K562 (cell line): Measurements from ENCODE around the gene GIT2. TPM values are rescaled to one million over a fixed set of nuclear protein-coding genes. Genes with fewer than 3 reads are reported as not detected.

Experiments used
- ATAC-seq: fragments of 200-7000 bp; cut with Tn5 transposase; 3 replicates; pipeline ENCODE4 v1.9.1; 2020; ENCODE audit warnings: moderate library complexity
- BruUV-seq: library from RNA; stranded (reverse); fragments of 400-500 nt; replicated peaks from 2 replicates; lab custom pipeline; 2021; lab: Mats Ljungman, UMichigan
- CTCF ChIA-PET: fragments of 300-600 bp; formaldehyde crosslinking; extraction: SDS; loops from one replicate; lab custom pipeline; 2021; ENCODE audit warnings: low intra/inter-chr PET ratio; lab: Yijun Ruan, JAX
- POLR2A ChIA-PET: fragments of 300-600, 350-650 bp; sonication (Branson Sonifier 250); formaldehyde crosslinking; extraction: SDS; loops from one replicate; lab custom pipeline; 2021; ENCODE audit warnings: antibody characterized with exemption, inconsistent platforms; lab: Yijun Ruan, JAX
- DNase-seq, 4 experiments: peaks; one replicate each; pipeline versions ENCODE4 v3.0.0 to v3.0.0-alpha.2; 2011 to 2018; ENCODE audit warnings: low spot score in 3 of 4, mixed read lengths in 3 of 4; ENCODE audit errors: extremely low read depth in 1 of 4
- FAIRE-seq: peaks from 2 replicates; lab custom pipeline; 2011; peaks lifted over from hg19 to GRCh38; lab: Jason Lieb, UNC
- H2AFZ ChIP-seq: 2 replicates; pipeline ENCODE4 v1.6.0; 2011; ENCODE audit warnings: low read depth, low read length, control low read depth, inconsistent platforms
- H3K27ac ChIP-seq: fragments of 200-600 bp; 3 replicates; pipeline ENCODE4 v1.8.0; 2011; ENCODE audit warnings: low read depth, mild to moderate bottlenecking, control low read depth, inconsistent platforms, low read length, moderate library complexity, mixed read lengths; ENCODE audit errors: extremely low read depth
- H3K27me3 ChIP-seq, 2 experiments: fragments of 300-600 bp in 1 of 2; 2 replicates in 1 of 2; 3 replicates in 1 of 2; pipeline versions ENCODE4 v1.6.0 to v1.8.0; 2011; ENCODE audit warnings: inconsistent platforms in 2 of 2, low read length in 2 of 2, mild to moderate bottlenecking in 1 of 2, mixed read lengths in 1 of 2, moderate library complexity in 1 of 2; ENCODE audit not compliant: control insufficient read depth in 2 of 2, insufficient read depth in 2 of 2
- H3K36me3 ChIP-seq: fragments of 300-600 bp; 3 replicates; pipeline ENCODE4 v1.8.0; 2011; ENCODE audit warnings: mild to moderate bottlenecking, low read length, inconsistent platforms; ENCODE audit not compliant: control insufficient read depth, insufficient read depth
- H3K4me1 ChIP-seq, 2 experiments: fragments of 200-600 bp in 1 of 2; replicated peaks in 1 of 2; 2 replicates in 1 of 2; 3 replicates in 1 of 2; pipeline versions ENCODE4 v1.5.1 to v1.8.0; 2011; ENCODE audit warnings: inconsistent platforms in 2 of 2, low read length in 2 of 2, mild to moderate bottlenecking in 1 of 2, mixed read lengths in 1 of 2, moderate library complexity in 1 of 2; ENCODE audit not compliant: control insufficient read depth in 2 of 2, insufficient read depth in 2 of 2
- H3K4me2 ChIP-seq: 2 replicates; pipeline ENCODE4 v1.6.1; 2011; ENCODE audit warnings: low read length, control low read depth, inconsistent platforms, mixed read lengths; ENCODE audit not compliant: insufficient read depth
- H3K4me3 ChIP-seq: fragments of 200-600 bp; sonication (generic), shearing (Covaris generic); 2 replicates; pipeline ENCODE4 v1.5.1; 2016; ENCODE audit warnings: control low read depth, inconsistent platforms
- H3K79me2 ChIP-seq: fragments of 200-600 bp; 3 replicates; pipeline ENCODE4 v1.8.0; 2011; ENCODE audit warnings: low read length, inconsistent platforms; ENCODE audit not compliant: control insufficient read depth, insufficient read depth
- H3K9ac ChIP-seq, 2 experiments: 2 replicates each; pipeline versions ENCODE4 v1.6.0 to v1.6.1; 2011; ENCODE audit warnings: low read depth in 2 of 2, low read length in 2 of 2, control low read depth in 1 of 2, inconsistent platforms in 1 of 2, mild to moderate bottlenecking in 1 of 2, mixed read lengths in 1 of 2; ENCODE audit not compliant: insufficient read depth in 1 of 2
- H3K9me1 ChIP-seq: one replicate; pipeline ENCODE4 v1.6.0; 2011; ENCODE audit warnings: inconsistent platforms, mild to moderate bottlenecking, low read length, moderate library complexity; ENCODE audit not compliant: control insufficient read depth, insufficient read depth
- H3K9me3 ChIP-seq: replicated peaks from 2 replicates; pipeline ENCODE4 v1.5.1; 2011; ENCODE audit warnings: low read depth, low read length, inconsistent platforms; ENCODE audit not compliant: control insufficient read depth, insufficient read depth
- H4K20me1 ChIP-seq: replicated peaks from 2 replicates; pipeline ENCODE4 v1.6.1; 2011; ENCODE audit warnings: low read length, inconsistent platforms, mixed read lengths; ENCODE audit not compliant: control insufficient read depth, insufficient read depth
- CBFB ChIP-seq: sonication (generic); formaldehyde crosslinking; IDR thresholded peaks from 2 replicates; pipeline ENCODE4 v1.4.0; 2020; ENCODE audit warnings: mild to moderate bottlenecking, missing genetic modification reagents
- HNRNPLL ChIP-seq: fragments of 200-400 bp; formaldehyde crosslinking; IDR thresholded peaks from 2 replicates; pipeline ENCODE4 v1.6.1; 2017; ENCODE audit warnings: low read length, low read depth, mild to moderate bottlenecking; ENCODE audit not compliant: poor library complexity, severe bottlenecking
- MEF2D ChIP-seq: conservative IDR thresholded peaks from 2 replicates; pipeline ENCODE4 v1.6.1; 2016; ENCODE audit warnings: low read depth, missing genetic modification characterization, missing compliant biosample characterization
- NFE2L1 ChIP-seq: fragments of 450-650 bp; IDR thresholded peaks from 2 replicates; pipeline ENCODE4 v1.6.1; 2016; ENCODE audit warnings: missing genetic modification characterization, low read depth, mild to moderate bottlenecking, missing compliant biosample characterization, moderate library complexity, borderline replicate concordance
- NKRF ChIP-seq: fragments of 450-650 bp; IDR thresholded peaks from 2 replicates; pipeline ENCODE4 v1.6.1; 2016; ENCODE audit warnings: borderline replicate concordance
- PCBP1 ChIP-seq: fragments of 200-400 bp; formaldehyde crosslinking; IDR thresholded peaks from 2 replicates; pipeline ENCODE4 v1.6.1; 2018; ENCODE audit warnings: mild to moderate bottlenecking, low read depth, low read length; ENCODE audit not compliant: poor library complexity, severe bottlenecking
- POLR2A ChIP-seq: fragments of 450-650 bp; conservative IDR thresholded peaks from 2 replicates; pipeline ENCODE4 v1.6.1; 2016
- PTRF ChIP-seq: fragments of 450-650 bp; IDR thresholded peaks from 2 replicates; pipeline ENCODE4 v1.6.1; 2016; ENCODE audit warnings: mild to moderate bottlenecking, missing genetic modification characterization, missing compliant biosample characterization
- RCOR1 ChIP-seq, 2 experiments: IDR thresholded peaks; 2 replicates each; pipeline ENCODE4 v1.6.1; 2012; ENCODE audit warnings: low read depth in 2 of 2, low read length in 2 of 2, borderline replicate concordance in 1 of 2, improper control_type of control experiment in 1 of 2
- SOX6 ChIP-seq: fragments of 450-650 bp; IDR thresholded peaks from 2 replicates; pipeline ENCODE4 v1.6.1; 2014; ENCODE audit warnings: mild to moderate bottlenecking
- ZFP91 ChIP-seq: sonication (generic); formaldehyde crosslinking; IDR thresholded peaks from 2 replicates; pipeline ENCODE4 v1.8.0; 2022; ENCODE audit warnings: mild to moderate bottlenecking, missing genetic modification reagents
- ZNF324 ChIP-seq: fragments of 250-450 bp; sonication (Bioruptor Pico); IDR thresholded peaks from 2 replicates; pipeline ENCODE4 v1.4.0; 2020; ENCODE audit warnings: mild to moderate bottlenecking
- WGBS: fragments of 100-300 bp; shearing (Covaris generic); methylation state at CpG from one replicate; pipeline ENCODE4 v1.1.6; 2016; ENCODE audit warnings: low coverage, mixed read lengths; ENCODE audit not compliant: insufficient coverage; ENCODE audit errors: missing lambda C conversion rate; 5-methylcytosine and 5-hydroxymethylcytosine counted together
- in situ Hi-C: fragments of 300-500 bp; cut with MboI; formaldehyde crosslinking; loops from 4 replicates; pipeline ENCODE4 v1.15.0; 2018; ENCODE audit warnings: inconsistent platforms, mixed read lengths
- intact Hi-C: fragments of 100-400 bp; cut with micrococcal nuclease; formaldehyde crosslinking; loops from 2 replicates; pipeline ENCODE4 v1.14.2; 2022
- polyA plus RNA-seq, 8 experiments: library from polyadenylated mRNA; depleted of rRNA in 4 of 8; stranded (reverse) in 5 of 8; unstranded in 3 of 8; fragments of >200 nt; fragmentation: Nextera tagmentation in 2 of 8; fragmentation: Illumina TruSeq in 1 of 8; extraction: Ambion mirVana in 2 of 8; extraction: Trizol in 1 of 8; gene quantifications; 2 replicates each; pipeline versions ENCODE4 v1.2.1 to v1.2.3, GENCODE V29; 2011 to 2014; ENCODE audit warnings: inconsistent platforms in 1 of 8, missing spikeins in 1 of 8
- total RNA-seq, 7 experiments: library from RNA; depleted of rRNA in 6 of 7; stranded (reverse); fragments of >200 nt in 6 of 7; fragmentation: Illumina TruSeq in 2 of 7; extraction: Trizol in 2 of 7; gene quantifications; 2 replicates each; pipeline versions ENCODE4 v1.2.1 to v1.2.3, GENCODE V29; 2011 to 2021; ENCODE audit warnings: low replicate concordance in 1 of 7

The GIT2 gene
- total and polyA plus RNA-seq, 9 of the 15 experiments (the other 6 are each of a cell fraction or from before 2014, with no cell fraction given): 4.0 to 30.4 (median 23.5) TPM

- no peak overlapping the region for H3K9ac ChIP-seq
- H3K9me1 ChIP-seq: no peaks in the 10 kb centered on the region
- peak in 2 of 4 experiments; percentile 25 to 32 for DNase-seq
- intact Hi-C loops: no loop called here
- no peaks in the 10 kb centered on the region for H4K20me1 ChIP-seq
- no peak for FAIRE-seq
- peaks cover 11 to 18% of the 10 kb centered on the region in 2 experiments for H3K4me1 ChIP-seq
- H3K27ac ChIP-seq: no peak overlapping the region
- TF ChIP-seq NKRF (no peak), RCOR1 (IDR thresholded peaks at IDR 0.05; ENCODE audit: borderline replicate concordance in 1 of 2, low read depth in 2 of 2, low read length in 2 of 2) (0 out of 4 replicates have a peak, but pooled peaks of 1 of the 2 experiments have one; percentile 4)
- H3K4me2 ChIP-seq: no peak overlapping the region
- H3K27me3 ChIP-seq: peaks cover 23 to 31% of the 10 kb centered on the region in 2 experiments
- no peaks in the 10 kb centered on the region for H3K36me3 ChIP-seq
- H3K4me3 ChIP-seq: no peak overlapping the region
- ChIA-PET POLR2A (no interaction called here), CTCF (no interaction called here)
- WGBS: 0% methylated on average over 4 of the region's 4 CpGs
- H3K9me3 ChIP-seq: no peaks in the 10 kb centered on the region
- BruUV-seq: no TSS peak
- ATAC-seq: no peak
- H3K79me2 ChIP-seq: no peaks in the 10 kb centered on the region
- no peak overlapping the region for H2AFZ ChIP-seq
- in situ Hi-C loops: no loop called here
These were observed 112.7 kb downstream of the GIT2 start for GRCh38 chr12:109883461-109883860.

GRCh38 chr12:109881752-109882151, 114.4 kb downstream of the GIT2 start:
- Histone ChIP-seq H3K9ac (no peak overlapping the region), H3K9me3 (no peaks in the 10 kb centered on the region), H3K4me1 (peaks cover 5 to 18% of the 10 kb centered on the region in 2 experiments; a peak in 4 of 5 replicates), H3K27ac (no peak overlapping the region)
- BruUV-seq: no TSS peak
- CTCF ChIA-PET: interaction anchor here (2.5 kb wide), 1 partner anchor 28 kb away, joined by 11 read pairs; no protein-coding TSS in a partner anchor
- TF ChIP-seq PTRF (tag) (no peak), CBFB (CRISPR knock-in tag) (no peak), NFE2L1 (tag) (no peak), MEF2D (no peak), PCBP1 (no peak), SOX6 (no peak), ZFP91 (CRISPR knock-in tag) (no peak), ZNF324 (CRISPR knock-in tag) (no peak), POLR2A (no peak), HNRNPLL (no peak)
- TF ChIP-seq, all 486 proteins: peak for 0
- H3K36me3 ChIP-seq: no peaks in the 10 kb centered on the region
- FAIRE-seq: no peak
- no peak for ATAC-seq
- no peak overlapping the region for H3K4me3 ChIP-seq
- H3K27me3 ChIP-seq: peaks cover 34 to 42% of the 10 kb centered on the region in 2 experiments
- no peak for DNase-seq
- H3K79me2 ChIP-seq: no peaks in the 10 kb centered on the region
- in situ Hi-C loops: no loop called here
- no peaks in the 10 kb centered on the region for H3K9me1 ChIP-seq
- H3K4me2 ChIP-seq: no peak overlapping the region
- WGBS: 13% methylated on average over 2 of the region's 2 CpGs
- POLR2A ChIA-PET: interaction anchor here (0.7 to 0.8 kb wide), 2 partner anchors 9 to 117 kb away, joined by 3 read pairs; no protein-coding TSS in a partner anchor
- intact Hi-C loops: no loop called here
- no peaks in the 10 kb centered on the region; the same call in 1 of the 2 replicates for H4K20me1 ChIP-seq
- no peak overlapping the region for H2AFZ ChIP-seq
